Stimulated activated CD8-positive, alpha-beta memory T cell treated with anti-CD3 and anti-CD28 coated beads, Interleukin-7, amount 100 ng/mL, for 4 hours (primary cell): ENCODE data around the gene RERE.
A peak's percentile ranks its signal among the peaks of the same experiment; 100 is the strongest.
"Not testable (repeated sequence)": the region's sequence is repeated elsewhere in the genome, so short reads cannot be mapped to it uniquely, and the experiment has no call there.

Source experiments
- DNase-seq, 2 donors: peaks; one replicate each; pipeline ENCODE4 v3.0.0-alpha.2; 2020; ENCODE audit warnings: low read depth in 2 of 2

Gene RERE

GRCh38 chr1:8718850-8719361 lies 98.5 kb downstream of the RERE start:
- DNase-seq = no peak

- no peak for DNase-seq
Observed at GRCh38 chr1:8717148-8717547, 100.3 kb downstream of the RERE start.

GRCh38 chr1:8716238-8716637 lies 101.2 kb downstream of the RERE start:
- no peak for DNase-seq

GRCh38 chr1:8714173-8714572 lies 103.3 kb downstream of the RERE start:
- DNase-seq = no peak

- DNase-seq = no peak
Observed at GRCh38 chr1:8712413-8713231, 104.8 kb downstream of the RERE start.

GRCh38 chr1:8711873-8712412 lies 105.5 kb downstream of the RERE start:
- no peak for DNase-seq

GRCh38 chr1:8711151-8711550 lies 106.3 kb downstream of the RERE start:
- DNase-seq = no peak

DNA sequence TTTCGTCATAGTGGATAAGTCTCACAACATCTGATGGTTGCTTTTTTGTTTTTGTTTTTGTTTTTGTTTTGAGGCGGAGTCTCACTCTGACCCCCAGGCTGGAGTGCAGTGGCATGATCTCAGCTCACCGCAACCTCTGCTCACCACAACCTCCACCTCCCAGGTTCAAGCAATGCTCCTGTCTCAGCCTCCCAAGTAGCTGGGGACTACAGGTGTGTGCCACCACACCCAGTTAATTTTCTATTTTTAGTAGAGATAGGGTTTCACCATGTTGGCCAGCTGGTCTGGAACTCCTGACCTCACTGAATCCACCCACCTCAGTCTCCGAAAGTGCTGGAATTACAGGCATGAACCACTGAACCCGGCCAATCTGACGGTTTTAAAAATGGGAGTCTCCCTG lies 109.2 kb downstream of the RERE start:
- DNase-seq = no peak

- DNase-seq = no peak
Observed at GRCh38 chr1:8706995-8707396, 110.4 kb downstream of the RERE start.

- no peak for DNase-seq
Observed at GRCh38 chr1:8706291-8706690, 111.1 kb downstream of the RERE start.

DNA sequence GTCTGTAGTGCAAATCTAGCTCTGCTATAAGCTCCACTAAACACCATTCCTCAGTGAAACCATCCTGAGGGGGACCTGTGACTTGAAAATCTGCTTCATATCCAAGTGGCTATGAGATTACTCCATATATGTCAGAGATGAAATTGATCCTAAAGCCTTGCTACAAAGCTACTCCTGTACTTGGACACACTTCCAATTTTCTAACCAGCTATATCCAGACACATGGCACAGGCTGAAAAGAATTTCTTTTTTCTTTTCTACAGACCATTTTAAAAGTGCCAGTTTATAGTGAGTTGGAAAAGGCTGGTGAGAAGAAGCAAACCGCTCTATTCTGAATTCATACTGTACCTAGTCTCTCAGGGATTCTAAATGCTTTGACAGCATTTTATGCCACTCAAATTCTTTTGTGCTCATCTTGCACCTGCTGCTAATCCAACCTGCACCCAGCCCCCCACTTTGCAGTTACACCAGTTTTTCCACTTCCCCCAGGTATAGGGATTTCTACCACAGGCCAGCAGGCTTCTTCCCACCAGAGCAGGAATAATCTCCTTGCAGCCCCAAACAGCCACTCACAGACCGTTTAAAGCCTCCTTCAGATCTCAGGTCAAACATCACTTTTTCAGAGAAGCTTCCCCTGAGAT lies 112.5 kb downstream of the RERE start:
- DNase-seq = no peak

DNA sequence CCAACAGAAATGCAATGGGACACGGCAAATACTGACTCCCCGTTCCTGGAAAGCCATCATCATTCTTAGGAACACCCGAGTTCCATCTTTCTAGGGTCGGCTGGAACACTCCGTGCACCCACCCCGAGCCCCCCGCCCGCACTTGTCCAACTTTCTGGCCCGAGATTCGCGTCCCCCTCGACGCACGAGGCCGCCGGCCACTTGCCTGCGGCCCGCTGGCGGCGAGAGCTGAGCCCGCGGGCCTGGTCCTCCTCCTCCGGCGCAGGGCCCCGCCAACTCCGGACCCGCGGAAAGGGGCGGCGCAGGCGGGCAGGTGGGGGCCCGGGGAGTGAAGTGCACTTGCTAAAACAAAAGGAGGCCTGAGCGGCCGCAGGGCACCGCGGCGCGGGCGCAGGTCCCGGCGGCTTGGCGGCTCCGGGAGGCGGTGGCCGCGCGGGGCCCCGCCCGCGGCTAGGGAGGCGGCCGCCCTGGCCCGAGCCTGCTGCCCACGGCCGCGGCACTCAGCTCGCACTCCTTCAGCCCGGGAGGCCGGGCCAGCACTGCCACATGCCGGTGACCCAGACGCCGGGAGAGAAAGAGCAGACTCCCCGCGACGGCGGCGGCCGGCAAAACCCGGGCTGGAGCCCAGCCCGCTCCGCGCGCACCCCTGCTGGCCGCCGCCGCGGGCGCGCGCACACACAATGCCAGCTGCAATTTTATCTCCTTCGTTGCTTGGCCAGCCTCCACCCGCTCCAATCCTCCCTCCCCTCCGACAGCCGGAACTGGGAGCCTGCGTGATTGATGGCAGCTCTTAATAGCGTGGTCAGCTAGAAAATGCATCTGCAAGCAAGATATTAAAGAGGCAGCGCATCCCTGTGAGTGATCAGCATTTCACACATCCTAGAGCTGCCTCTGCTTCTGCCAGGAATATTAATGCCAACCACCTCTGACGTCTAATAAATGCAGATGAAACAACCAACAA lies 114.3 kb downstream of the RERE start:
- DNase-seq = peak in 1 of 2 donors; percentile 51

DNA sequence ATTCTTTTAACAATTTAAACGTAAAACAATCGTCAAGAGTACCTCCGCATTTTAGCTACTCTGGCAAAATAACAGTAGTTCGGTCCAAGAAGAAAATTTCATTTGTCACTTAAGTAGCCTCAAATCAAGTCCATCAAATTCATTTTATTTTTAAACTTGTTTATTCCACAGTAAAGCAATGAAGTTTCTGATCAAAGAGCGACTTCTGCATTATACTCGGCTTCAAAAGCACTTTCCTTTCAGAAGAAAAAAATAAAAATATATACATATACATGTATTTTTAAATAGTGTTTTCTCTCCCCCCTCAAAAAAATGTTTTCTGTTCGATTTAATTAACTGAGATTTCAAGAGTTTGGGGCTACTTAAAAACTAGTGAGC lies 115.0 kb downstream of the RERE start:
- no peak for DNase-seq

DNA sequence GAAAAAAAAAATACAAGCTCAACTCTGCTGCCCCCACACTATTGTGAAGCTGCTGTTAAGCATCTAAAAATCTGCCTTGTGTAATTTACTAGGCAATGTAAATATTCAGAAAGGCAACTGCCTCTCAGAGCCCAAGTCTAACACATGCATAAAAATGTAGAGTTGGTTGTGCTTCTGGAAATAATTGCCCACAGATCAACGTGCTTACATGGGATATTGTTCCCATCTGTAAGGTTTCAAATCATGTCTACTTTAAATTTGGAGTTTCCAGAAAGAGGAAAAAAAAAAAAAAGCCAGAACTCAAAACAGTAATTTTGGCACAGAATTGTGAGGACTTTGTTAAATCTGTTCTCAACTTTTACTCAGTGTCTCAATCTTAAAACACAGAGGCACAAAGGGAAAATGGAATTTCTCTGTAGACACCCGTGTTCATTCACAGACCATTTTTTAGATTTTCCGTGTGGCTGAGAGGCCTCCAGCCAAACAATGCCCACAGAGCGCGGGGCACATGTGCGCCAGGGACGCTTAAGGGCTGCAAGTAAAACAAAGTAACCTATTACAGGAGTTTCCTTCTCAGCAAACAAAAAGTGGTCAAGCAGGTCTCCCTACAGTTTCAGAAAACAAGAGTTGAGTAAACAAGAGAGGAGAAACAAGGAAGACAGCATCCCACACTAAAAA lies 115.5 kb downstream of the RERE start:
- DNase-seq = no peak

DNA sequence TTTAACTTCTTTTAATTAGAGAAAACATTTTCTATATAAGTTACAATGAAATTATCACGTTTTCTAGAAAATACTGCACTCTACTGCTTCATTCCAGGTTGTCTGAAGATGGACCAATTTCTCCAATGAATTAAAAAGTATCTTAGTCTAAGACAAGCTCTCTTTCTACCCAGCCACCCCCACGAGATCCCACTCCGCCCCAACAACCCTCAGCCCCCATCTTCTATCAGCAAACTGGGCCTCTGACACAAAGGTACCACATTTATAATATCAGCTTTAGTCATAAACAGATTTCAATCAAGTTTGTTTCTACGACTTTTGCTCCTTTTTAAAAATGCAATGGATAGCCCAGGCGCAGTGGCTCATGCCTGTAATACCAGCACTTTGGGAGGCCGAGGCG lies 117.8 kb downstream of the RERE start:
- no peak for DNase-seq

GRCh38 chr1:8698937-8699447 lies 118.4 kb downstream of the RERE start:
- no peak for DNase-seq

DNA sequence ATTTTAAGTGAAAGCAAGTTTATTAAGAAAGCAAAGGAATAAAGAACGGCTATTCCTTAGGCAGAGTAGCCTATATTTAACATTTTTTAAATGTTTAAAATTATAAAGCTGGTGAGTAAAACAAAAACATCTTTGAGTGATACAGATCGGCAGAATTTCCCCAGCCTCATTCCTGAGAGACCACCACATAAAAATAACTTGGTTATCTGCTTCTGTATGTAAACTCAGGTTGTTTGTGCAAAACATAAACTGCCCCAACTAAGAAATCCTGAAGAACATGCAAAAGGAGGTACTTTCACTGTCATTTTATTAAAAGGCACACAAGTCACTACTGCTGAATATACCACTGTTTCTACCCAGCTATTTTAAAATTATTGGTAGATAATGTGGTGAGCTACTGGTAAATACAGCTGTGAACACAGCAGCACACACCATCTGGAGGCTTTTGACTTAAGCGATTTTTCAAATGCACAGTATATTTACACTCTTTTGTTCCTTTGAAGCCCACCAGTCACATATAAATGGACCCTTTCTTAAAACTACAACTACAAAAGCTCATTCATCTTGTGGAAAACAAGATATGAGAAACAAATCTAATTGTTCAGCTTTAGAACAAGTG lies 119.3 kb downstream of the RERE start:
- DNase-seq = no peak

- DNase-seq = not testable (repeated sequence)
Observed at GRCh38 chr1:8695442-8695841, 122.0 kb downstream of the RERE start.

GRCh38 chr1:8693107-8693506 lies 124.3 kb downstream of the RERE start:
- DNase-seq = no peak

- DNase-seq = no peak
Observed at GRCh38 chr1:8691662-8692061, 125.8 kb downstream of the RERE start.

GRCh38 chr1:8690253-8690525 lies 127.3 kb downstream of the RERE start:
- DNase-seq = no peak
